SIG-M5 (cell line): Measurements from ENCODE around the gene GZMM.

Source experiments
- DNase-seq: peaks from one replicate; lab custom pipeline; 2025; lab: John Stamatoyannopoulos, UW

GZMM gene

GRCh38 chr19:535017-535835 is 8.6 kb upstream of the GZMM start:
- no peak for DNase-seq

DNA sequence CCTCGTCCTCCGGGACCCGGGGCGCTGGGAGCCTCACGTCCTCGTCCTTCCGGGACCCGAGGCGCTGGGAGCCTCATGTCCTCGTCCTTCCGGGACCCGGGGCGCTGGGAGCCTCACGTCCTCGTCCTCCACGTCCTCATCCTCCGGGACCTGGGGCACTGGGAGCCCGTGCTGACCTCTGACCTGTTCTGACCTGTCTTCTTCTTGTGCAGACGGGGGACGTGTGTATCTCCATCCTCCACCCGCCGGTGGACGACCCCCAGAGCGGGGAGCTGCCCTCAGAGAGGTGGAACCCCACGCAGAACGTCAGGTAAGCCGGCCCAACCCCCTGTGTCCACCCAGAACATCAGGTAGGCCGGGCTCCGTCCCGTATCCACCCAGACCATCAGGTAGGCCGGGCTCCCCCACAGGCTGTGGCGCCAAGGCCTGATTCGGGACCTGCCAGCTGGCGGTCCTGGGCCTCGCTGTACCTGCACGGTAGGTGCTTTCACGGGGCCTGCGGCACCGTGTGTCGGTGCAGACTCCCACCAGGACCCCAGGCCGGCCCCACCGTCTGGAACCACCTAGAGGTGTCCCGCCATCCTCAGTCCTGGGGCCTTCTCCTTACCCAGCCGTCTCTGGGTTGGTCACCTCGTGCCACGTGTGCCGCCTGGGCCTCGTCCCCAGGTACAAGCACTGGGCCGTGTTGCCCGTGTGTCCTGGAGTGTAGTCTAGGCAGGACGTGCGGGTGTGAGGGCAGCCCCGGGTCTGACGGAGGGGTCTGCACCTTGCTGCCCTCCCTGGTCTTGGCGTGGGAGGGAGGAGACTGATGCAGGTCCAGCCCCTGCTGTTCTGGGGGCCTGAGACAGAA is 7.6 kb upstream of the GZMM start:
- no peak for DNase-seq

- DNase-seq: no peak
Measured at GRCh38 chr19:536881-537404, 6.9 kb upstream of the GZMM start.

DNA sequence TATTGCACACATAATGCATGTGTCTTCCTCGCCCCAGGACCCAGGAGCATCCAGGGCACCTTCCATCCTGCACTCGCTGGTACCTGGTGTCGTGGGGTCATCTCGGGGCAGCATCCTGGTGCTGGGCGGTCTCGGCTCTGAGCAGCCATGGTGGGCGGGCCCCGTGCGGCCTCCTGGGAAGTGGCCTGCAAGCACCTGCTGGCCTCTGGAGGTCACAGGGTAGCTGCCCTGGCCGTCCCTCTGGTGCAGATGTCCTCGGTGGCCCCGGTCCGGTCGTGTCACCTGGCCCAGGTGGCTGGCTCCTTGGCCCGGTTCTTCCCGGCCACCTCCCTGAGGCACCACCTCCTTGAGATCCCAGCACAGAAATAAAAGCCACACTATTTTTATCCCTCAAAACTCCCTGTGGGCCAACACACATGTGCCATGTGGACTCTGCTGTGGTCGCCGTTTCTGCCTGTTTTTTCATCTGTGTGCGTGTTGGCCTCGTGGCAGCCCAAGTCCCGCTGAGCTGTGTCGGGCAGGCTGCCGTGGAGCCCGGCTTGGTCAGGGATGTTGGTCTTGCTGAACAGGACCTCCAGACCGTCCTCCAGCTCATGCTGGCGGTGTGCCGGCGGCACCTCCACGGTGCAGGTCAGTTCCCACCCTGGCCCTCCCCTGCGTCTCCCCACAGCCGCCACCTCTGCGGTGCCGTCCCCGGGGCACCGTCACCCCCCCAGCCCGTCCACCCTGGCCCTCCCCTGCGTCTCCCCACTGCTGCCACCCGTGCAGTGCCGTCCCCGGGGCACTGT is 5.0 kb upstream of the GZMM start:
- DNase-seq: no peak

- DNase-seq: no peak
Measured at GRCh38 chr19:539429-540030, 4.3 kb upstream of the GZMM start.

DNA sequence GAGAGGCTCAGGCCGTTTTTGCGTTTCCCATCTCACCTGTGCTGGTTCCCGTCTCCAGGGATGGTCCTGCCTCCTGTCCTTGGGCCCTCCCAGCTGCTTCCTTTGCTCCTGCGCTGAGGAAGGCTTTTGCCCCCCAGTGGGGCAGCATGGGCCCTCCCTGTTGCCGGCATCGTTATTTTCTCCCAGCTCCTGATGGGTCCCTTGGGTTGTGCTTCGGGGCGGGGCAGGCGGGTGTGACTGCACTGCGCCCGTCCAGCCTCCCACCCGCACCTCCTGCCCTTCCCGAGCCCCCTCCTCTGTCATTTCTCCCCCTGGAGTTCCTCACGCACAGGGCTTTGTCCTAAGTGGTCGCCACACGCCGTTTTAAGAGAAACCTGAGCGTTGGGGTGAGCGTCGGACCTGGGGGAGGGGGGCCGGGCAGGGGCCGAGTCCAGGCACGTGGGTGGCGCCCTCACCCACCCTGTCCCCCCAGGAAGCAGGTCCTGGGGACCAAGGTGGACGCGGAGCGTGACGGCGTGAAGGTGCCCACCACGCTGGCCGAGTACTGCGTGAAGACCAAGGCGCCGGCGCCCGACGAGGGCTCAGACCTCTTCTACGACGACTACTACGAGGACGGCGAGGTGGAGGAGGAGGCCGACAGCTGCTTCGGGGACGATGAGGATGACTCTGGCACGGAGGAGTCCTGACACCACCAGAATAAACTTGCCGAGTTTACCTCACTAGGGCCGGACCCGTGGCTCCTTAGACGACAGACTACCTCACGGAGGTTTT is 2.8 kb upstream of the GZMM start:
- DNase-seq: no peak

DNA sequence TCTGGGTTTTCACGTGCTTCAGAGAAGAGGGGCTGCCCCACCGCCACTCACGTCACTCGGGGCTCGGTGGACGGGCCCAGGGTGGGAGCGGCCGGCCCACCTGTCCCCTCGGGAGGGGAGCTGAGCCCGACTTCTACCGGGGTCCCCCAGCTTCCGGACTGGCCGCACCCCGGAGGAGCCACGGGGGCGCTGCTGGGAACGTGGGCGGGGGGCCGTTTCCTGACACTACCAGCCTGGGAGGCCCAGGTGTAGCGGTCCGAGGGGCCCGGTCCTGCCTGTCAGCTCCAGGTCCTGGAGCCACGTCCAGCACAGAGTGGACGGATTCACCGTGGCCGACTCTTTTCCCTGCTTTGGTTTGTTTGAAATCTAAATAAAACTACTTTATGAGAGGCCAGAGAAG is 2.2 kb upstream of the GZMM start:
- DNase-seq: no peak

GRCh38 chr19:542173-542866 is 1.5 kb upstream of the GZMM start:
- no peak for DNase-seq

- no peak for DNase-seq
Measured at GRCh38 chr19:547117-547516, 3.3 kb downstream of the GZMM start.

GRCh38 chr19:547836-548720 is 4.2 kb downstream of the GZMM start:
- no peak for DNase-seq

GRCh38 chr19:548886-549830 is 5.3 kb downstream of the GZMM start:
- DNase-seq: no peak

GRCh38 chr19:554817-555216 is 11.0 kb downstream of the GZMM start:
- DNase-seq: no peak

DNA sequence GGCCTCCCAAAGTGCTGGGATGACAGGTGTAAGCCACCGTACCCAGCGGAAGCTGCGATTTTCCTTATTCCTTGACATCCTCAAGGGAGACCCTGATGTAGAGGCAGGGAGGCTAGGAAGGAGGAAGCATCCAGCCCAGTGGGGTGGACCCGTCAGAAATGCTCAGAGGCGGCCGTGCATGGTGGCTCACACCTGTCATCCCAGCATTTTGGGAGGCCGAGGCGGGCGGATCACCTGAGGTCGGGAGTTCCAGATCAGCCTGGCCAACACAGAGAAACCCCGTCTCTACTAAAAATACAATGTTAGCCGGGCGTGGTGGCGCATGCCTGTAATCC is 11.6 kb downstream of the GZMM start:
- no peak for DNase-seq

DNA sequence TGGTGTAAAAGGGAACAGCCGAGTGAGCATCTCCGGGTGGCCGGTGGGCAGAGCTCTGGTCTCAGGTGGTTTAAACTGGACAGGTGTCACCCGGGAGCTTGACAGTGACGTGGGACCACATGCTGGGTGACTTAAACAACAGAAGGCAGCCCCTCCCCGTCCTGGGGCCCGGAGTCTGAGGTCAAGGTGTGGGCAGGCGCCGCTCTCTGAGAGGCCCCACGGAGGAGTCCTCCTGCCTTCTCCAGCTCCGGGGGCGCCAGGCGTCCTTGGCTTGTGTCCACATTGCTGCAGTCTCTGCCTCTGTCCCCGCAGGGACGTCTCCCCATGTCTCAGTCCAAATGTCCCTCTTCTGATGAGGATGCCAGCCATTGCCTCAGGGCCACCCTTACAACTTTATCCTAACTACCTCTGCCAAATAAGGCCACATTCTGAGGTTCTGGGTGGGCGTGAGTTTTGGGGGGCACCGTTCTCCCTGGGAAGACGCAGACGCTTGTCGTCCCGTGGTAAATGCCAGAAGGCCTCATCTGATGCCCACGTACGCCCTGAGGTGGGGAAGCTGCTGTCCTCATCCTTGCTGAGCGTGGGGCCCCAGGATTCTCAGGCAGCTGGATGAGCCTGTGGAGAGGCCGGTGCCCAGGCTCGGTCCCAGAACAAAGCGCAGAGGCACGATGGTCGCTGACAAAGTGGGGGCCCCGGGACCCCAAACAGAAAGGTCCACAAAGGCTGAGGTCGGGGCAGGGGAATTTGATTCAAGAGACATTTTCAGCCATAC is 12.9 kb downstream of the GZMM start:
- DNase-seq: no peak

DNA sequence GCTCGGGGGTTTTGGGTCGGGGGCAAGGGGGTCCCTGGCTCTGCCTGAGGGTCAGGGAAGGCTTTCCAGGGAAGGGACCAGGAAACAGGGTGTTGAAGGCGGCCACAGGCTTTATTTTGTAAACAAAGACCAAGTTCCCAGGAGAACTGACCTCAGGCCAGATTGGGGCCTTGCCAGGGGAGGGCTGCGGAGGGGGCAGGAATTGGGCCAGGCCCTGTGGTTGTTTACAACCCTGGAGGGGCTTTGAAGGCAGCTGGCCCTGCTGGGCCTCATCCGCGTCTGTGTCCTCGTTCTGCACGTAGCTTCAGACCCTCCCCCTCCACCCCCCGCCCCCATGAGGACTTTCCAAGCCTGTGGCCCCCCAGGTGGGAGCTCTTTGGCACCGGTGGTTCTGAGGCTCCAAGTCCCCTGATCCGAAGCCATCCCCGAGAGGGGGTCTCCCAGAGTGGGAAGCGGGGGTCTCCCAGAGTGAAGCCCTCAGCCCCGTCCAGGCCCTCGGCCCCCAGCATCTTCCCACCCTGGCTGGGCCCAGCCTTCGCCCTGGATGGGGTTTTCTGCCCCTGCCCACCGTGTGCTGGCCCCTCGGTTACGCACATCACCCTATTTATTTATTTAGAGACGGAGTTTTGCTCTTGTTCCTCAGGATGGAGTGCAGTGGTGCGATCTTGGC is 15.1 kb downstream of the GZMM start:
- no peak for DNase-seq

GRCh38 chr19:560121-560520 is 16.3 kb downstream of the GZMM start:
- no peak for DNase-seq

DNA sequence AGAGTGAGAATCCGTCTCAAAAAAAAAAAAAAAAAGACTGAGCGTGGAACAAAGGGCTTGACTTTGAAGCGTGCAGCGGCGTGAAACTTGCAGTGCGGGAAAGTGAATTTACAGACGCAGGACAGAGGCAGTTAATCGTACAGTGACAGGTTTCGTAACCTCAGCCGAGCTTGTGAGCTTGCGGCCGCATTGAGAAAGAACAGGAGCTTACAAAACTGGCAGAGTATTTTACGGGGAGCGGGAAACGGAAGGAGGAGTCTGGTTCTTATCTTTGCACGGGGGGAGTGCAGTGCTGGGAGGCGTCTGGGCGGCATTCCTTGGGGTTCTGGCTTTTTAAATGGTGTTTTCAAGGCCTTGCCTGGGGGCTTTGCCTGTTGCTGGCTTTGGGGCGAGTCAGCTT is 22.6 kb downstream of the GZMM start:
- peak; percentile 92 for DNase-seq
